OCI-LY3 (cell line): ENCODE measurements around the gene LOXL3.

Source experiments
- CTCF ChIP-seq: fragments of 200-600, 300-600 bp; sonication (generic); IDR thresholded peaks from 2 replicates; pipeline ENCODE4 v1.5.1; 2014; ENCODE audit warnings: antibody characterized with exemption, low read length, low read depth
- EZH2phosphoT487 ChIP-seq: fragments of 200-600 bp; shearing (Covaris generic); IDR thresholded peaks from 2 replicates; pipeline ENCODE4 v1.6.1; 2018; ENCODE audit warnings: antibody characterized with exemption, mixed run types, low read depth

GRCh38 chr2:74550231-74550630, 3.5 kb downstream of the LOXL3 start:
- TF ChIP-seq CTCF = no peak
- no peak for TF ChIP-seq EZH2phosphoT487
